Endothelial cell of umbilical vein (primary cell): Measurements from ENCODE around the gene FNIP2. TPM values are rescaled to one million over a fixed set of nuclear protein-coding genes. Genes with fewer than 3 reads are reported as not detected.
"Not testable (repeated sequence)": the region's sequence is repeated elsewhere in the genome, so short reads cannot be mapped to it uniquely, and the experiment has no call there.

Source experiments
- BruUV-seq: library from RNA; stranded (reverse); fragments of 400-500 nt; replicated peaks from 2 replicates; lab custom pipeline; 2021; lab: Mats Ljungman, UMichigan
- CTCF ChIA-PET: fragments of 300-600, 350-600 bp; sonication (Branson Sonifier 250); formaldehyde crosslinking; loops from one replicate; lab custom pipeline; 2021; ENCODE audit warnings: antibody characterized with exemption, inconsistent platforms; lab: Charles Lee
- POLR2A ChIA-PET: fragments of 300-600, 350-600 bp; sonication (Branson Sonifier 250); formaldehyde crosslinking; loops from one replicate; lab custom pipeline; 2021; ENCODE audit warnings: antibody characterized with exemption, inconsistent platforms; lab: Charles Lee
- DNase-seq: peaks from one replicate; pipeline ENCODE4 v3.0.0-alpha.2; 2011; ENCODE audit warnings: low read depth, low spot score
- FAIRE-seq: peaks from 2 replicates; lab custom pipeline; 2011; peaks lifted over from hg19 to GRCh38; lab: Jason Lieb, UNC
- H2AFZ ChIP-seq: 2 replicates; pipeline ENCODE4 v1.6.0; 2012; ENCODE audit warnings: low read depth, low read length, control low read depth, inconsistent platforms
- H3K27ac ChIP-seq: 2 replicates; pipeline ENCODE4 v1.5.1; 2011; ENCODE audit warnings: low read depth, mild to moderate bottlenecking, control low read depth, low read length, moderate library complexity; ENCODE audit not compliant: insufficient read depth
- H3K27me3 ChIP-seq, 2 experiments: 2 replicates each; pipeline versions ENCODE4 v1.6.0 to v1.6.1; 2011; ENCODE audit warnings: low read length in 2 of 2, mixed read lengths in 1 of 2; ENCODE audit not compliant: control insufficient read depth in 2 of 2, insufficient read depth in 2 of 2
- H3K36me3 ChIP-seq, 2 experiments: 2 replicates in 1 of 2; 3 replicates in 1 of 2; pipeline ENCODE4 v1.5.1; 2011; ENCODE audit warnings: low read length in 2 of 2, mild to moderate bottlenecking in 1 of 2, moderate library complexity in 1 of 2; ENCODE audit not compliant: control insufficient read depth in 2 of 2, insufficient read depth in 2 of 2; ENCODE audit errors: extremely low read depth in 1 of 2
- H3K4me1 ChIP-seq: 3 replicates; pipeline ENCODE4 v1.5.1; 2011; ENCODE audit warnings: mild to moderate bottlenecking, low read length; ENCODE audit not compliant: control insufficient read depth, insufficient read depth; ENCODE audit errors: extremely low read depth
- H3K4me2 ChIP-seq: 2 replicates; pipeline ENCODE4 v1.6.1; 2011; ENCODE audit warnings: low read length, control low read depth, mixed read lengths; ENCODE audit not compliant: insufficient read depth
- H3K4me3 ChIP-seq, 3 experiments: fragments of 200-600 bp in 1 of 3; sonication (generic), shearing (Covaris generic) in 1 of 3; replicated peaks in 1 of 3; 2 replicates each; pipeline ENCODE4 v1.5.1; 2011 to 2016; ENCODE audit warnings: control low read depth in 3 of 3, low read length in 3 of 3, mild to moderate bottlenecking in 2 of 3, inconsistent platforms in 1 of 3, low read depth in 1 of 3, moderate library complexity in 1 of 3; ENCODE audit not compliant: insufficient read depth in 1 of 3
- H3K79me2 ChIP-seq: 2 replicates; pipeline ENCODE4 v1.6.0; 2012; ENCODE audit warnings: low read length, inconsistent platforms; ENCODE audit not compliant: control insufficient read depth, insufficient read depth
- H3K9ac ChIP-seq: replicated peaks from 2 replicates; pipeline ENCODE3; 2011; ENCODE audit warnings: low read length, control low read depth; ENCODE audit not compliant: insufficient read depth; ENCODE audit errors: extremely low read depth
- H3K9me1 ChIP-seq: replicated peaks from 3 replicates; pipeline ENCODE4 v1.6.0; 2011; ENCODE audit warnings: mild to moderate bottlenecking, low read length; ENCODE audit not compliant: control insufficient read depth, insufficient read depth; ENCODE audit errors: extremely low read depth
- H3K9me3 ChIP-seq: replicated peaks from 2 replicates; pipeline ENCODE4 v1.5.1; 2012; ENCODE audit warnings: low read length, inconsistent platforms; ENCODE audit not compliant: control insufficient read depth, insufficient read depth
- H4K20me1 ChIP-seq: replicated peaks from 2 replicates; pipeline ENCODE3; 2011; ENCODE audit warnings: mild to moderate bottlenecking, low read length; ENCODE audit not compliant: control insufficient read depth, insufficient read depth; ENCODE audit errors: extremely low read depth
- EZH2 ChIP-seq: IDR thresholded peaks from 2 replicates; pipeline ENCODE4 v1.6.1; 2012; ENCODE audit warnings: borderline replicate concordance, low read depth, mild to moderate bottlenecking, moderate library complexity, low read length, inconsistent platforms; ENCODE audit not compliant: severe bottlenecking
- FOS ChIP-seq: IDR thresholded peaks from 2 replicates; pipeline ENCODE4 v1.6.1; 2011; ENCODE audit warnings: mild to moderate bottlenecking, low read length, moderate library complexity, borderline replicate concordance; ENCODE audit not compliant: insufficient read depth
- GATA2 ChIP-seq: IDR thresholded peaks from 2 replicates; pipeline ENCODE4 v1.7.0; 2011; ENCODE audit warnings: low read depth, mild to moderate bottlenecking, moderate library complexity, mixed read lengths, low read length; ENCODE audit not compliant: insufficient read length, insufficient read depth
- JUN ChIP-seq: IDR thresholded peaks from 2 replicates; pipeline ENCODE4 v1.6.1; 2011; ENCODE audit warnings: borderline replicate concordance, low read depth; ENCODE audit not compliant: insufficient read length, insufficient read depth
- MYC ChIP-seq: IDR thresholded peaks from one replicate; pipeline ENCODE4 v1.6.1; 2011; ENCODE audit warnings: mild to moderate bottlenecking, low read depth, low read length
- POLR2A ChIP-seq: IDR thresholded peaks from 2 replicates; pipeline ENCODE4 v1.6.1; 2012; ENCODE audit warnings: low read depth, mild to moderate bottlenecking, control low read depth, low read length
- POLR2AphosphoS5 ChIP-seq: IDR thresholded peaks from 2 replicates; pipeline ENCODE4 v1.6.1; 2012; ENCODE audit warnings: low read depth, mild to moderate bottlenecking, control low read depth, low read length, moderate library complexity; ENCODE audit not compliant: insufficient read depth
- dilution Hi-C: fragments of 300-500 bp; cut with MboI; formaldehyde crosslinking; loops from one replicate; pipeline ENCODE4 v1.15.0; 2019; ENCODE audit warnings: low sequenced_read_pairs; ENCODE audit not compliant: extremely low pct_ligation_motif_present
- intact Hi-C: fragments of 100-400 bp; cut with micrococcal nuclease; formaldehyde crosslinking; loops from one replicate; pipeline ENCODE4 v1.10.0; 2022
- polyA plus RNA-seq, 4 experiments: library from polyadenylated mRNA; depleted of rRNA in 3 of 4; stranded (reverse) in 3 of 4; unstranded in 1 of 4; fragments of >200 nt; gene quantifications; 2 replicates each; pipeline versions ENCODE4 v1.2.1 to v1.2.3, GENCODE V29; 2011 to 2012; ENCODE audit warnings: missing spikeins in 1 of 4
- total RNA-seq: library from RNA; stranded (reverse); gene quantifications from 2 replicates; pipeline ENCODE4 v1.2.3, GENCODE V29; 2021
- TF ChIP-seq, protein P1 (sequence below): IDR thresholded peaks from 2 replicates; pipeline ENCODE4 v1.6.1; 2011; ENCODE audit not compliant: insufficient read depth, insufficient read length
- TF ChIP-seq, protein P2 (sequence below), 2 donors: IDR thresholded peaks; 1 replicate in 1 of 2; 2 replicates in 1 of 2; pipeline ENCODE4 v1.5.1; 2011; ENCODE audit warnings: low read length in 2 of 2, mild to moderate bottlenecking in 2 of 2, moderate library complexity in 2 of 2, control low read depth in 1 of 2, inconsistent platforms in 1 of 2, low read depth in 1 of 2; ENCODE audit not compliant: insufficient read depth in 1 of 2; ENCODE audit errors: extremely low read depth in 1 of 2

Gene FNIP2
- total and polyA plus RNA-seq, 2 donors (not counting 3 experiments of a cell fraction or from before 2014, with no cell fraction given): 4.5 to 14.4 TPM

DNA sequence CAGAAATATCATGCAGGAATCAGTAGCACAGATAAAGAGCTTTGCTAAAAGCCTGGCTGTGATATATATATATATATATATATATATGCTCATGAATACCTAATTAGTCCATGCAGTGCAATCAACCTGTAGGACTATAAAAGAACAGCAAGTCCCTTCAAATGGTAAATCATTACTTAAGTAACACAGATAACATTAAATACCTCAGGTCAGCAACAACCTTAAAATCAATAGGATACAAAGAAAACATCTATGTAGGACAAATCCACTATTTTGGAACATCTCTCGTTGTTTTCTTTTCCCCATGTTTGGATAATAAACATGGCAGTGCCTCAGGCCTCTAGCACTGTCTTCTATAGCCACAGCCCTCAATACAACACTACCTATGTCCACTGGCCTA is 106.6 kb downstream of the FNIP2 start:
- intact Hi-C loops: no loop called here
- TF ChIP-seq POLR2AphosphoS5 (no peak), GATA2 (no peak), JUN (no peak), MYC (no peak)
- TF ChIP-seq, protein P1, sequence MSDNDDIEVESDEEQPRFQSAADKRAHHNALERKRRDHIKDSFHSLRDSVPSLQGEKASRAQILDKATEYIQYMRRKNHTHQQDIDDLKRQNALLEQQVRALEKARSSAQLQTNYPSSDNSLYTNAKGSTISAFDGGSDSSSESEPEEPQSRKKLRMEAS: no peak
- Histone ChIP-seq H3K9ac (no peak overlapping the region), H3K4me3 (no peak overlapping the region), H3K27me3 (no peaks in the 10 kb centered on the region), H3K79me2 (no peaks in the 10 kb centered on the region), H3K36me3 (peaks cover 0 to 2% of the 10 kb centered on the region in 2 experiments), H3K27ac (no peak overlapping the region), H3K4me2 (no peak overlapping the region), H3K4me1 (peaks cover 15% of the 10 kb centered on the region), H2AFZ (no peak overlapping the region), H3K9me1 (no peaks in the 10 kb centered on the region), H3K9me3 (no peaks in the 10 kb centered on the region), H4K20me1 (no peaks in the 10 kb centered on the region)
- BruUV-seq: no TSS peak
- ChIA-PET CTCF (interaction anchor here (1.0 to 1.7 kb wide), 3 partner anchors 19 to 327 kb away, joined by 3 to 7 read pairs (median 7); no protein-coding TSS in a partner anchor), POLR2A (no interaction called here)
- FAIRE-seq (no peak), DNase-seq (no peak)
- dilution Hi-C loops: no loop called here

DNA sequence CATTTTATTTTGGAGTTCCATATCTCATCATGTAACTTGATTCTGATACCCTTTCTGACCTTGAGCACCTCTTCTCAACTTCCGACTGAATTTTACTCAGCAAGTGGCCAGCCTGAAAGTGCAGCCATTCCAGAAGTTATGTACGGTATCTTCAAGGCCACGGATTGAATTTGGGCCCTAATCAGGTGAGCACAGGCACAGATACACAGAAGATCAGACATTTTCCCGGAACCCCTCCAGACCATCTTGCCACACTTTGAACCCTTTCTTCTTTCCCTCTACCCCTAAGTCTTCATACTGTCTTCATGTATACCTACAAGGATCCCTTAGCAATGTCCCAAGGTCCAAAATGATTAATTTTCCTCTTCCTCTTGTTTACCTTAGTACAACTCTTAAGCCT is 108.2 kb downstream of the FNIP2 start:
- CTCF ChIA-PET: no interaction called here
- dilution Hi-C loops (no loop called here), intact Hi-C loops (no loop called here)
- DNase-seq (no peak), FAIRE-seq (no peak)
- BruUV-seq: no TSS peak
- Histone ChIP-seq H3K4me1 (peaks cover 15% of the 10 kb centered on the region), H4K20me1 (no peaks in the 10 kb centered on the region), H3K4me3 (no peak overlapping the region), H3K4me2 (no peak overlapping the region), H3K27ac (no peak overlapping the region), H3K9me3 (no peaks in the 10 kb centered on the region), H3K9ac (no peak overlapping the region), H2AFZ (no peak overlapping the region), H3K79me2 (no peaks in the 10 kb centered on the region), H3K36me3 (peaks cover 0 to 2% of the 10 kb centered on the region in 2 experiments), H3K9me1 (no peaks in the 10 kb centered on the region), H3K27me3 (no peaks in the 10 kb centered on the region)
- POLR2A ChIA-PET: no interaction called here
- TF ChIP-seq, protein P1: no peak
- TF ChIP-seq JUN (no peak), EZH2 (no peak), POLR2AphosphoS5 (no peak), FOS (no peak), MYC (no peak), GATA2 (no peak), POLR2A (no peak)
- TF ChIP-seq, protein P2, sequence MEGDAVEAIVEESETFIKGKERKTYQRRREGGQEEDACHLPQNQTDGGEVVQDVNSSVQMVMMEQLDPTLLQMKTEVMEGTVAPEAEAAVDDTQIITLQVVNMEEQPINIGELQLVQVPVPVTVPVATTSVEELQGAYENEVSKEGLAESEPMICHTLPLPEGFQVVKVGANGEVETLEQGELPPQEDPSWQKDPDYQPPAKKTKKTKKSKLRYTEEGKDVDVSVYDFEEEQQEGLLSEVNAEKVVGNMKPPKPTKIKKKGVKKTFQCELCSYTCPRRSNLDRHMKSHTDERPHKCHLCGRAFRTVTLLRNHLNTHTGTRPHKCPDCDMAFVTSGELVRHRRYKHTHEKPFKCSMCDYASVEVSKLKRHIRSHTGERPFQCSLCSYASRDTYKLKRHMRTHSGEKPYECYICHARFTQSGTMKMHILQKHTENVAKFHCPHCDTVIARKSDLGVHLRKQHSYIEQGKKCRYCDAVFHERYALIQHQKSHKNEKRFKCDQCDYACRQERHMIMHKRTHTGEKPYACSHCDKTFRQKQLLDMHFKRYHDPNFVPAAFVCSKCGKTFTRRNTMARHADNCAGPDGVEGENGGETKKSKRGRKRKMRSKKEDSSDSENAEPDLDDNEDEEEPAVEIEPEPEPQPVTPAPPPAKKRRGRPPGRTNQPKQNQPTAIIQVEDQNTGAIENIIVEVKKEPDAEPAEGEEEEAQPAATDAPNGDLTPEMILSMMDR (IDR thresholded peaks at IDR 0.05; ENCODE audit: extremely low read depth in 1 of 2, insufficient read depth in 1 of 2, low read depth in 1 of 2, low read length in 2 of 2): no peak

DNA sequence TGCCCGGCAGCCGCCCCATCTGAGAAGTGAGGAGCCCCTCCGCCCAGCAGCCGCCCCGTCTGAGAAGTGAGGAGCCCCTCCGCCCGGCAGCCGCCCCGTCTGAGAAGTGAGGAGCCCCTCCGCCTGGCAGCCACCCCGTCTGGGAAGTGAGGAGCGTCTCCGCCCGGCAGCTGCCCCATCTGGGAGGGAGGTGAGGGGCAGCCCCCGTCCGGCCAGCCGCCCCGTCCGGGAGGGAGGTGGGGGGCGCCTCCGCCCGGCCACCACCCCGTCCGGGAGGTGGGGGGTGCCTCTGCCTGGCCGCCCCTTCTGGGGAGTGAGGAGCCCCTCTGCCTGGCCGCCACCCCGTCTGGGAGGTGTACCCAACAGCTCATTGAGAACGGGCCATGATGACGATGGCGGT is 113.3 kb downstream of the FNIP2 start:
- DNase-seq, dilution Hi-C loops, H3K79me2 ChIP-seq, CTCF ChIA-PET, H3K9me3 ChIP-seq, FAIRE-seq, BruUV-seq, H3K4me1 ChIP-seq, POLR2A ChIA-PET, H3K9me1 ChIP-seq, H3K4me3 ChIP-seq, H3K9ac ChIP-seq, H2AFZ ChIP-seq, H4K20me1 ChIP-seq, H3K27ac ChIP-seq, H3K27me3 ChIP-seq, H3K4me2 ChIP-seq, H3K36me3 ChIP-seq, intact Hi-C loops: not testable (repeated sequence)
